CD4-positive, alpha-beta T cell treated with Interleukin-6 for 4 hours (primary cell): ENCODE results near the gene TRIM43.
"Not testable (repeated sequence)": the region's sequence is repeated elsewhere in the genome, so short reads cannot be mapped to it uniquely, and the experiment has no call there.

Experiments used
- DNase-seq: peaks from one replicate; pipeline ENCODE4 v3.0.0-alpha.2; 2020; ENCODE audit warnings: mixed read lengths

TRIM43 gene

DNA sequence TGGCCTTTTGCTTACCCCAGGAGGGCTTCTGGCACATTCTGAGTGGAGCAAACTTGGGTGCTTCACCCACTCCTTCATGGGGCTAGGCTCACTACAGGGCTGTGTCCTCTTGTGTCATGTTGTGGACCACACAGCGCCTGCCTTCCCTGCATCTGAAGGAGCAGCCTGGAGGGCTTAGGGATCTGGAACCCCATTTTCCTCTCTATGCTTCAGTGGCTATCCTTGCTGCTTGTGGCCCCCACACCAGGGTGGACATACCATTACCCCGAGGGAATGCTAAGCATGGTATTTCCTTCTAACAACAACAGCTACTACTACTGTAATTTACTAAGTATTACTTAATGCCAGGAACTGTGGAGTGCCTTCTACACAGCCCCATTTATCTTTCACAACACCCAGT lies 50.6 kb downstream of the TRIM43 start:
- DNase-seq: not testable (repeated sequence)

DNA sequence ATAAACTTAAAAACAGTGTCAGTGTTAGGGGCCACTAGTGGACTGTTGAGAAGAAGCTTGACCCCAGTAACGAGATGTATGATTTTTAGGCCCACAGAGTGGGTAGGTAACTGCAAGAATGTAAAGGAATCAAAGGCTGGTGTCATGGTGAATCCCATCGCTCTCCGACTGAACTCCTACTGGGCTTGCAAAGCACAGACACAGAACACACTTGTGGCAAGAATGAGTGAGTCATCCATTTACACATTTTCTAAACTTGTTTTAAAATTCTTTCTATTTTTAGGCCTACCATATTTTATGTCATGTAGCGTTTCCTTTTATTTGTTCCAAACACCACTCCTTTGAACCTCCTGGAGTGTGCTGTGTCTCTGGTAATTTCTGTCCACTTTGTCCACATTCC lies 51.1 kb downstream of the TRIM43 start:
- not testable (repeated sequence) for DNase-seq

DNA sequence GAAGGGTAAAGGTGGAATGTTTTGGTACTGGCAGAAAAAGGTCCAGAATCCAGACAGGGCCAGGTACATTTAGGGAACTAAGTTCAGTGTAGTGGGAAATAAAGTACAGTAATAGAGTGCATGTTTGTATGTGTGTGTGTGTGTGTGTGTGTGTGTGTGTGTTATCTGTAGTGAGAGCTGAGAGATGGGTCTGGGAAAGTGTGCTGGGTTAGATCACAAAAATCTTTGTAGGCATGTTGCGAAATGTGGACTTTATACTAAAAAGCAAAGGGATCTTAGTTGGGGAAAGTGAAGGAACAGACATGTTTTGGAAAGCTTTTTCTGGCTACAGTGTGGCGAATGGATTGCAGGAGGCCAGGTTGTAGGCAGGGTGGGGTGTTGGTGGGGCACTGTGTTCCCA lies 53.5 kb downstream of the TRIM43 start:
- not testable (repeated sequence) for DNase-seq

DNA sequence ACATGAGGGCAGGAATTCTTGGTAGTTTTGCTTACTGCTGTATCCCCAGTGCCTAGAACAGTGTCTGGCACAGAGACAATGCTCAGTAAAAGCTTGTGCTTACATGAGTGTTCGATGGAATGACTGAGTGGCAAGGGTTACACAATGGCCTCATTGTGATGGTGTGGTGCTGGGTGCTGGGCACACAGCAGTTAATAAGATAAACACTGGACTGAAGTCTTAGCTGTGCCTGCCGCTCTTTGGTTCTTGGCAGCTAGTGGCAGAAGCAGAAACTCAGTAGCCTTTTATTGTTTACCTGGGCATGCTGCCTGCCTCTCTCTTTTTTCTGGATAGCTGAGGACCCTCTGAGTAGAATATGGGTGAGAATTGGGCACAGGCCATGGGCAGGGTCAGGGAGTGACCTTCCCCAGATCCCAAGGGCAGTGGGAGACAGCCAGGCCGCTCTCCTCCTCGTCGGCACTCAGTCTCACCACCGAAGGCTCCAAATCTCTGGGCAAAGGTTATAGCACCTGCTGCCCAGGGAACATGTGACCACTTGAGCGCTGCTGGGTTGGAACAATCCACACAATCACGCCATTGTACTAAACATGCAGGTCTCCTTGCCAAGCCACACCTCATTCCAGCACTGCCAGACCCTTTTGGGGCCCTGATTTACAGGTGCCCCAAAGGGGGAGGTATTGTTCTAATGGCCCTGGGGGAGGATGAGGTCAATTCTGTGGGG lies 54.6 kb downstream of the TRIM43 start:
- DNase-seq: not testable (repeated sequence)

DNA sequence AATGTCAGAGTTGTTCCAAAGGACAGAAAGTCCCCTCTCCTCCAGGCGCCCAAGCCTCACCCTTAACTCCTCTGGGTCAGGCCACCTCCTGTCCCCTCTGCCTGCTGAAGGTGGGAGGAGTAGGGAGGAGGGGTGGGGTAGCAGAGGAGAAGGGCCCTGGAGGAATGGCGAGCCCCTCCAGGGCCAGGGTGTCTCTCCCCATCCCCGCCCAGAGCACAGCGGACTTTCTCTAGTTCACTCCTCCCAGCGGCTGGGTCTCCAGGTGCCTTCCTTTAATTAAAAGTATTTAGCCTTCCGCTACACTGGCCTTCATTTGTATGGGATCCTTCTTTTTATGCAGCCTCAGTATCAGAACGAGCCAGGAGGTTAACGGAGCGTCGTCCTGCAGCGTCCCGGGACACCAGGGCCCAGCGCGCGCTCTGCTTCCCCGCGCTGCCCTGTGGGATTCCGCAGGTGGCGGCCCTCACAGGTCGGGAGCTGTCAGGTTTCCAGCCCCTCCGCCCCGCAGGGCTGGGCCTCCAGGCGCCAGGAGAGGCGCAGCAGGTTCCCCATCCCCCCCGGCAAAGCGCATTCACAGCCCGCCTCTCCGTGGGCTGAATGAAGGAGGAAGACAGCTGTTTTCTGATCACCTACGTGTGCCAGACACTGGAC lies 57.2 kb downstream of the TRIM43 start:
- not testable (repeated sequence) for DNase-seq
